ENCODE results near the gene DIS3L2. TPM values are rescaled to one million over a fixed set of nuclear protein-coding genes. Genes with fewer than 3 reads are reported as not detected.

DIS3L2 gene
- total RNA-seq, 2 donors from 2014 or later, result 22.6 to 32.3 TPM

DNA sequence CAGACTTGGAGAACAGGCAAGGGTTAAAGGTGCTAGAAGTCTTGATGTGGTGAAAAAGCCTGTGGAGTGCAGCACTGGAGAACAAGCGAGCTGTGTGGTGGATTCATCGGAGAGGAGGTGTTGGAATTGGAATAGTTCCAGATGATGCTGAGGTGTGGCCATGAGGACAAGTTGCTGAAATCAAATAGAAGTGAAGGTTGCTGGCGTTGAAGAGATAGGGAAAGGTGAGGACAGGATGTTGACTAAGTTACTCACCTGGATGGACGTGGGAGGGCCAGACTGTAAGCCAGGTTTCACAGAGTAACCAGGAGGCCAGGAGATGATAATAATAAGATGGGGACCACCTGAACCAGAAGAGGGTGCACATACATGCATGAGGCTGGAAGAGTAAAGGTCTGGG lies 173.4 kb downstream of the DIS3L2 start:
- Histone ChIP-seq H3K9me3 (no peaks in the 10 kb centered on the region), H3K4me3 (no peak overlapping the region), H3K9ac (ENCODE audit: low read depth in 2 of 2, low read length in 2 of 2) (no peak overlapping the region), H3K4me1 (no peaks in the 10 kb centered on the region), H3K36me3 (no peaks in the 10 kb centered on the region), H3K27ac (no peak overlapping the region), H3K27me3 (no peaks in the 10 kb centered on the region)
- TF ChIP-seq, protein P1, sequence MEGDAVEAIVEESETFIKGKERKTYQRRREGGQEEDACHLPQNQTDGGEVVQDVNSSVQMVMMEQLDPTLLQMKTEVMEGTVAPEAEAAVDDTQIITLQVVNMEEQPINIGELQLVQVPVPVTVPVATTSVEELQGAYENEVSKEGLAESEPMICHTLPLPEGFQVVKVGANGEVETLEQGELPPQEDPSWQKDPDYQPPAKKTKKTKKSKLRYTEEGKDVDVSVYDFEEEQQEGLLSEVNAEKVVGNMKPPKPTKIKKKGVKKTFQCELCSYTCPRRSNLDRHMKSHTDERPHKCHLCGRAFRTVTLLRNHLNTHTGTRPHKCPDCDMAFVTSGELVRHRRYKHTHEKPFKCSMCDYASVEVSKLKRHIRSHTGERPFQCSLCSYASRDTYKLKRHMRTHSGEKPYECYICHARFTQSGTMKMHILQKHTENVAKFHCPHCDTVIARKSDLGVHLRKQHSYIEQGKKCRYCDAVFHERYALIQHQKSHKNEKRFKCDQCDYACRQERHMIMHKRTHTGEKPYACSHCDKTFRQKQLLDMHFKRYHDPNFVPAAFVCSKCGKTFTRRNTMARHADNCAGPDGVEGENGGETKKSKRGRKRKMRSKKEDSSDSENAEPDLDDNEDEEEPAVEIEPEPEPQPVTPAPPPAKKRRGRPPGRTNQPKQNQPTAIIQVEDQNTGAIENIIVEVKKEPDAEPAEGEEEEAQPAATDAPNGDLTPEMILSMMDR (IDR thresholded peaks at IDR 0.05), result no peak
- intact Hi-C loops (cut with DNase I), result no loop called here
- no peak for DNase-seq

DNA sequence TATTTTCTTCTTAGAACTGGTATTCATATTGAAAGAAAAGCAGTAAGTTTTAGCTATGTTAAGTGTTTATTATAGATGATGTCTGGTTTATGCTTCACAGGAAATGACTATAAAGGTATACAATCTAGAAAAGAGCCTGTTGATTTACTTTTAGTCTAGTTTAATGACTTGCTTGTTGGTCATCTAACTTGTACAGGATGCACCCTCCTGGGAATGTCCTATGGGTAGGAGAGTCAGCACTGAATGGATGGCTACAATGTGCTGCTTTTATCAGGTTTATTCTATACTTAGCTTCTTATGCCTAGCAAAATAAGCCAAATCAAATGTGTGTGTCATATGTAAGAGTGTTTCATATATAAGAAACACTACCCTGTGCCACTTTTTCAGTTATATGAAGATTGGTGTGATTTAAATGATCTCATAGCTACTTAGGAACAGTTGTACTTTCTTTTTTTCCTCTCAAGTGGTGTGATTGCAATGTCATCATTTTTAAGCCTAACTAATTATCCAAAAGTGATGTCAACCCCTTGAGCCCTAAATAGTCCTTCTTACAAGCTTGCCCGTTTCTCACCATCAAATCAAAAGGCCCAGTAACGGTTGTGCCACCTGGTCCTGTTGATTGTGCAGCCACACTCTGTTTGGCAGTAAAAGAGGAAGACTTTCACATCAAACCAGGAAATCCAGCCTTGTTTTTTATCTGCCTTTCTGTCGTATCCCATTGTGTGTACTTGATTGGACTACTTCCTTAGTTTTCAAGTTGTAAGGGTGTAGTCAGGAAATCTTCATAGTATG lies 176.0 kb downstream of the DIS3L2 start:
- TF ChIP-seq, protein P1 (IDR thresholded peaks at IDR 0.05), result no peak
- Histone ChIP-seq H3K4me3 (no peak overlapping the region), H3K9ac (ENCODE audit: low read depth in 2 of 2, low read length in 2 of 2) (no peak overlapping the region), H3K27me3 (no peaks in the 10 kb centered on the region), H3K36me3 (no peaks in the 10 kb centered on the region), H3K9me3 (no peaks in the 10 kb centered on the region), H3K4me1 (no peaks in the 10 kb centered on the region), H3K27ac (no peak overlapping the region)
- intact Hi-C loops (cut with DNase I), result no loop called here
- no peak for DNase-seq

DNA sequence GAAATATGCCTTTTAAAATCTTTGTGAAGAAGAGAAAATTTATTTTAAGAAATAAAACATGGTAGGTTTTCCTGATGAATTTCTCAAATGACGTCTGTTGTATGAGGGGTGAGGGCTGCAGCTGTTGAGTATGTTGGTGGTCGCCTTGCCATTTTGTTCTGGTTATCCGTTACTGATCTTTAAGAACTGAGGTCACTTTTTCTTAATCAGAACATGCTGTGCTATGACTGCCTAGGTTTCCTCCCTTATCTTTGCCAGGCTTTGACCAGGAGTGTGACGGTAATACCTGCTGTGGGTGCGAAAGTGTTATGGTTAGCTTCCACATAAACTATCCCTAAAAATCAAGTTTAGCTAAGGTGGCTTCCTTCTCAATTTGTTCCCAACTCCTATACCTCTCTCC lies 176.9 kb downstream of the DIS3L2 start:
- no peak for DNase-seq
- Histone ChIP-seq H3K9me3 (no peaks in the 10 kb centered on the region), H3K4me1 (no peaks in the 10 kb centered on the region), H3K36me3 (no peaks in the 10 kb centered on the region), H3K4me3 (no peak overlapping the region), H3K9ac (ENCODE audit: low read depth in 2 of 2, low read length in 2 of 2) (no peak overlapping the region), H3K27me3 (no peaks in the 10 kb centered on the region), H3K27ac (no peak overlapping the region)
- TF ChIP-seq, protein P1 (IDR thresholded peaks at IDR 0.05), result no peak
- intact Hi-C loops (cut with DNase I), result no loop called here

DNA sequence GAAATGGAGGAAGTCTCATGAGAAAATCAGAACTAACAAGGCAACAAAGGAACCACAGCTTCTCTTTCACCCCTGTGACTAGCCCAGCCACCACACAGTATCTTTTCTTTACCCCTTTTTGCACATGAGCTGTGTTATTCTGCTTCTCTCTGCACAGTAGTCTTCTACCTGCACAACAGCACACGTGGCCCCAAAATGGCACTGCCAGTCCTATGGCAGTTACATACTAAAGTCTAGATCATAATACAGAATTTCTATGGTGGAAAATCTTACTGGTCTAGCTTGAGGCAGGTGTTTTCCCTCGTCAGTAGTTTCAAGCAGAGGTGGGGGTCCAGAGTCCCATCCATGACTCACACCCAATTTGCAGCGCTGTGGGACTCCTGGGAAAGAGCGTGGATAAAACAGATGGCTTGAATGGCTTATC lies 177.7 kb downstream of the DIS3L2 start:
- Histone ChIP-seq H3K27ac (no peak overlapping the region), H3K9me3 (no peaks in the 10 kb centered on the region), H3K27me3 (no peaks in the 10 kb centered on the region), H3K4me1 (no peaks in the 10 kb centered on the region), H3K36me3 (no peaks in the 10 kb centered on the region), H3K9ac (ENCODE audit: low read depth in 2 of 2, low read length in 2 of 2) (no peak overlapping the region), H3K4me3 (no peak overlapping the region)
- TF ChIP-seq, protein P1 (IDR thresholded peaks at IDR 0.05), result no peak
- DNase-seq, result no peak
- intact Hi-C loops (cut with DNase I), result no loop called here

DNA sequence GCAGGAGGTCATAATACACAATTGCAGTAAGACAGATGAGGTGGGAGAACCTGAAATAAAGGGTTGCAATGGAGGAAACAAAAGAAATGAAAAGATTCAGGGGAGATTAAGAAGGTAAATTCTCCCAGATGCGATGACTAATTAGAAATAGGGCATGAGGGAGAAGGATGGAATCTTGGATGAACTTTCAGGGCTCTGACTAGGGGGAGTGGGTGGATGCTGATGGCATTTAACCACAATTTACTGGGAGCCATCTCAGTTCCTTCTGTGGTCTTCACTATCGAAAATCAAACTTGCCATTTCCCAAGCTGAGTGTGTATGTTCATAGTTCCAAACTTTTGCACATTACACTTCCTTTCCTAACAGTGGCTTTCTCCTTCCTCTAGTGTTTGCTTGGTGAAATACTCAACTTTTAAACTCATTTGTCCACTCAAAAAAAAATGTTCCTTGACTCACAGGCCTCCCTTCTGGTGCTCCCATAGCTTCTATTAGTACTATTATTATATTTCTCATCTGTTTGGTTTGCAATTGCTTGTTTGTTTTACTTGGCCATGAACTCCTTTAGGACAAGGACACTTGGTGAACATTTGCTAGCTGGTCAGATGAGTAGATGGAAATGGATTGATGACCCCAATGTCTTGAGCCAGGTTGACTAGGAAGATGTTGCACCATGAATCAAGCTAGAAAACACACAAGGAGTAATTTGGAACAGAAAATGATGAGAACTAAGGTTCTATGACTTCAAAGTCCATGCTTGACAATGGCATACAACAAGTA lies 178.5 kb downstream of the DIS3L2 start:
- no peaks in the 10 kb centered on the region for H3K36me3 ChIP-seq
- H3K9me3 ChIP-seq, result no peaks in the 10 kb centered on the region
- DNase-seq, result no peak
- H3K27ac ChIP-seq, result no peak overlapping the region
- H3K4me3 ChIP-seq, result no peak overlapping the region
- H3K4me1 ChIP-seq, result no peaks in the 10 kb centered on the region
- intact Hi-C loops (cut with DNase I), result loop anchor here (5.0 kb wide), 1 partner anchor 213 kb away; the partner anchor contains the start of gene NPPC
- H3K27me3 ChIP-seq, result no peaks in the 10 kb centered on the region
- H3K9ac ChIP-seq (ENCODE audit: low read depth in 2 of 2, low read length in 2 of 2), result no peak overlapping the region
- TF ChIP-seq, protein P1 (IDR thresholded peaks at IDR 0.05), result no peak
